ENCODE data around the gene DIAPH3.

DIAPH3 gene

DNA sequence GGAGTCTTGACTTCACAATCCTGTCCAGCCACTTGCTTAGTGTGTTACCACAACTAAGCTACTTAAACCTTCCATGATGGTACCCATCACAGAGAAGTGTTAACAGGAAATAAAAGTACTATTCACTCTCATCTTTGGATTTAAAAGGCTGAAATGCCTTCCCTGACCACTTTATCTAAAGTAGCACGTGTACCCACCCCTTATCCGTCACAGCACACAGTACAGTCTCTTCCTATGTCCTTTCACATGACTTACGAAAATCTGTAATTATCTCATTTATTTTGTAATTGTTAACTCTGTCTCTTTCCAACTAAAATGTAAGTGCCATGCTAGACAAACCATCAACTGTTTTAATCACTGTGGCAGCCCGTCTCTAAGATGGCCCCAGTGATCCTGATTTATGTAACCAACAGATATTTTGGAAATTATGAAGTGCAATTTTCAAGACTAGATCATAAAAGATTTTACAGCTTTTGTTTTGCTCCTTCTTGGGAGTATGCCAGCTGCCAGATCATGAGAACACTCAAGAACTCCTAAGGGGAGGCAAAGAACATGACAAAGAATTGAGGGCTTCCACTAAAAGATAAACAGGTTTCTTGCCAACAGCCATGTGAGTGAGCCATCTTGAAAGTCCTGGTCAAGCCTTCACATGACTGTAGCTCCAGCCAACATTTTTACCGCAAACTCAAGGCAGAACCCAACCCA is 44.9 kb downstream of the DIAPH3 start:
- H3K36me3 ChIP-seq (ENCODE audit: control insufficient read depth in 1 of 2, insufficient read depth in 2 of 2, low read length in 2 of 2): no peaks in the 10 kb centered on the region
- peaks cover 0 to 3% of the 10 kb centered on the region in 2 donors for H3K9me3 ChIP-seq (ENCODE audit: control insufficient read depth in 1 of 2, low read length in 2 of 2)
- H3K27ac ChIP-seq (ENCODE audit: low read length): no peak overlapping the region
- H3K4me3 ChIP-seq (ENCODE audit: low read depth in 1 of 2, low read length in 2 of 2): no peak overlapping the region
- no peaks in the 10 kb centered on the region for H3K4me1 ChIP-seq (ENCODE audit: control insufficient read depth in 1 of 2, insufficient read depth in 2 of 2, low read length in 2 of 2)
- no peaks in the 10 kb centered on the region for H3K27me3 ChIP-seq (ENCODE audit: low read depth, low read length)

DNA sequence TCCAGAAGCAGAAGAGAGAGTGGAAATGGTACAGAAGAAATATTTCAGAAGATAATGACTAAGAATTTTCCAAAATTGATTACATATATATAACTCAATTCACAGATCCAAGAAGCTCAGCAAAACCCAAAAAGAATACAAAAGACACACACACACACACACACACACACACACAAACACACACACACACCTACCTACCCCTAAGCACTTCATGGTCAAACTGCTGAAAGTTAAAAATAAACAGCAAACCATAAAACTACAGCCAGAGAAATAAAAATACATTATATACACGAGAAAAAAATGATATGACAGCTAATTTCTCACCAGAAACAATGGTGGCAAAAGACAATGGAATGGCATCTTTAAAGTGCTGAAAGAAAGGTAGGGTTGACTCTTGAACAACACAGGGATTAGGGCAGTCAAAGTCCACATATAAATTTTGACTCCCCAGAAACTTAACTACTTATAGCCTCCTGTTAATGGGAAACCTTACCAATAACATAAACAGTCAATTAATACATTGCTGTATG is 49.2 kb downstream of the DIAPH3 start:
- Histone ChIP-seq H3K4me3 (ENCODE audit: low read depth in 1 of 2, low read length in 2 of 2) (no peak overlapping the region), H3K27me3 (ENCODE audit: low read depth, low read length) (no peaks in the 10 kb centered on the region), H3K27ac (ENCODE audit: low read length) (no peak overlapping the region), H3K36me3 (ENCODE audit: control insufficient read depth in 1 of 2, insufficient read depth in 2 of 2, low read length in 2 of 2) (no peaks in the 10 kb centered on the region), H3K4me1 (ENCODE audit: control insufficient read depth in 1 of 2, insufficient read depth in 2 of 2, low read length in 2 of 2) (no peaks in the 10 kb centered on the region), H3K9me3 (ENCODE audit: control insufficient read depth in 1 of 2, low read length in 2 of 2) (peaks cover 0 to 3% of the 10 kb centered on the region in 2 donors)

DNA sequence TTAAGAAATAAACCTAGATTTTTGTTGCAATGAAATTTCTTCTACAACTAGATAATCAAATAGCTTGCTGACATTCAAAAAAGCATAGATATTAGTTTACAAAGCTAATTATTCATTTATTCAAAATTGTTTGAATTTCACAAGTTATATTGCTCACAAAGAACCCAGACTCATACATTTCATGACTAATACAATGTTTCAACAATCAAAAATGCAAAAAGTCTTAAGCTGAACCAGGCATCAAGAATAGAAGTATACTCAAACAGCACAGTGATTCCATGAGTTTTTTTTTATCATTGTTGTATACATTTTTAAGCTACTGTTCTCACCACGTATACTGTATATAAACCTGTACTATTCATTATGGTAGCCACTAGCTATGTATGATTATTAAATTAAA is 51.0 kb downstream of the DIAPH3 start:
- Histone ChIP-seq H3K36me3 (ENCODE audit: control insufficient read depth in 1 of 2, insufficient read depth in 2 of 2, low read length in 2 of 2) (no peaks in the 10 kb centered on the region), H3K27me3 (ENCODE audit: low read depth, low read length) (no peaks in the 10 kb centered on the region), H3K4me1 (ENCODE audit: control insufficient read depth in 1 of 2, insufficient read depth in 2 of 2, low read length in 2 of 2) (no peaks in the 10 kb centered on the region), H3K27ac (ENCODE audit: low read length) (no peak overlapping the region), H3K9me3 (ENCODE audit: control insufficient read depth in 1 of 2, low read length in 2 of 2) (peaks cover 0 to 3% of the 10 kb centered on the region in 2 donors), H3K4me3 (ENCODE audit: low read depth in 1 of 2, low read length in 2 of 2) (no peak overlapping the region)

DNA sequence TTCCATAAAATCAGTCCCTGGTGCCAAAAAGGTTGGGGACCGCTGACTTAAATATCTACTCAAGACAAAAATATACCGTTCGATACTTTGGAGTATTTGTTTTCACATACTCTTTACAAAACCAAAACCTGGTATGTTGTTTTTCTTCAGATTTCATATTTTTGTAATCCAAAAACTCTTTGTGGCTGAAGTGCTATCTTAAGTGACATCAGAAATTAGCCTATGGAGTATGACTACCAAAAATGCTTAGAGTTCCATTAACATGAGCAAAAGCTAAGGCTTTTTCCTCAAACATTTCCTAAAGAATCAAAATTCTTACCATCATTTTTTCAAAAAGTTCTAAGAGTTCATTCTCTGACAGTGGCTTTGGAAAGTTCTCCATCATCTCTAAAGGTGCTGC is 52.0 kb downstream of the DIAPH3 start:
- H3K4me1 ChIP-seq (ENCODE audit: control insufficient read depth in 1 of 2, insufficient read depth in 2 of 2, low read length in 2 of 2): no peaks in the 10 kb centered on the region
- peaks cover 0 to 3% of the 10 kb centered on the region in 2 donors for H3K9me3 ChIP-seq (ENCODE audit: control insufficient read depth in 1 of 2, low read length in 2 of 2)
- H3K27me3 ChIP-seq (ENCODE audit: low read depth, low read length): no peaks in the 10 kb centered on the region
- H3K36me3 ChIP-seq (ENCODE audit: control insufficient read depth in 1 of 2, insufficient read depth in 2 of 2, low read length in 2 of 2): no peaks in the 10 kb centered on the region
- no peak overlapping the region for H3K4me3 ChIP-seq (ENCODE audit: low read depth in 1 of 2, low read length in 2 of 2)
- no peak overlapping the region for H3K27ac ChIP-seq (ENCODE audit: low read length)

DNA sequence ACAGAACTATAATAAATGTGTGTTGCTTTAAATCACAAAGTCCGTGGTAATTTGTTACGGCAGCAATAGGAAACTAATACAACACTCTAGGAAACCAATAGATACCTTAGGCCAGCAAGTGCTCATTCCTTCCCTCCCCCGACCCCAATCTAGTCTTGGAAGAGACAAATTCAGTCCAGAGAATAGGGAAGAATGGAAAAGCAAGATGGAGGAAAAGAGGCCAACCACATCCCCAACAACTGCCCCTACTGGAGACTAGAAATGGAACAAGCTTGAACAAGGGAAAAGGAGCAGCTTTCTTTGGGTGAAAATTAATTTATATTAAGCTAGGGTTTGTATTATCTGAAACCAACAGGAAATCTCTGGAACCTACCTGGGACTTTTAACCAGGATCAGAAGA is 54.4 kb downstream of the DIAPH3 start:
- Histone ChIP-seq H3K36me3 (ENCODE audit: control insufficient read depth in 1 of 2, insufficient read depth in 2 of 2, low read length in 2 of 2) (no peaks in the 10 kb centered on the region), H3K4me3 (ENCODE audit: low read depth in 1 of 2, low read length in 2 of 2) (no peak overlapping the region), H3K27me3 (ENCODE audit: low read depth, low read length) (no peaks in the 10 kb centered on the region), H3K4me1 (ENCODE audit: control insufficient read depth in 1 of 2, insufficient read depth in 2 of 2, low read length in 2 of 2) (no peaks in the 10 kb centered on the region), H3K27ac (ENCODE audit: low read length) (no peak overlapping the region), H3K9me3 (ENCODE audit: control insufficient read depth in 1 of 2, low read length in 2 of 2) (no peaks in the 10 kb centered on the region)

DNA sequence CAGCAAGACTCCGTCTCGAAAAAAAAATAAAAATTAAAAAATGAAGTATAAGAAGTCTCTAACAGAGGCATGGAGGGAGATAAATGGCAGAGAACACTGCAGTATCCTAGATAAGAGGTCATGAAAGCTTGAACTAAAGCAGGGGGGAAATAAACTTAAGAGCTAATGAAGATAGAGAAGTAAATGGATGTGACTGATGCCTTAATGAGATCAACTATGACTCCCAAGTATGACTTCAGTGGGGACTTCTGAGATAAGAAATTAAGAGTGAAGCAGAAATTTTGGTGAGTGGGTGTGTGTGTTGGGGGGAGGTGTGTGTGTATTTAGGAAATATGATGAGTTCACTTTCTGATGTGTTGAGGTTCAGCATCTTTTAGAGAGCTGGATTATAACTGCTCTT is 55.1 kb downstream of the DIAPH3 start:
- no peak overlapping the region for H3K27ac ChIP-seq (ENCODE audit: low read length)
- H3K27me3 ChIP-seq (ENCODE audit: low read depth, low read length): no peaks in the 10 kb centered on the region
- H3K4me3 ChIP-seq (ENCODE audit: low read depth in 1 of 2, low read length in 2 of 2): no peak overlapping the region
- H3K9me3 ChIP-seq (ENCODE audit: control insufficient read depth in 1 of 2, low read length in 2 of 2): no peaks in the 10 kb centered on the region
- no peaks in the 10 kb centered on the region for H3K36me3 ChIP-seq (ENCODE audit: control insufficient read depth in 1 of 2, insufficient read depth in 2 of 2, low read length in 2 of 2)
- H3K4me1 ChIP-seq (ENCODE audit: control insufficient read depth in 1 of 2, insufficient read depth in 2 of 2, low read length in 2 of 2): no peaks in the 10 kb centered on the region

DNA sequence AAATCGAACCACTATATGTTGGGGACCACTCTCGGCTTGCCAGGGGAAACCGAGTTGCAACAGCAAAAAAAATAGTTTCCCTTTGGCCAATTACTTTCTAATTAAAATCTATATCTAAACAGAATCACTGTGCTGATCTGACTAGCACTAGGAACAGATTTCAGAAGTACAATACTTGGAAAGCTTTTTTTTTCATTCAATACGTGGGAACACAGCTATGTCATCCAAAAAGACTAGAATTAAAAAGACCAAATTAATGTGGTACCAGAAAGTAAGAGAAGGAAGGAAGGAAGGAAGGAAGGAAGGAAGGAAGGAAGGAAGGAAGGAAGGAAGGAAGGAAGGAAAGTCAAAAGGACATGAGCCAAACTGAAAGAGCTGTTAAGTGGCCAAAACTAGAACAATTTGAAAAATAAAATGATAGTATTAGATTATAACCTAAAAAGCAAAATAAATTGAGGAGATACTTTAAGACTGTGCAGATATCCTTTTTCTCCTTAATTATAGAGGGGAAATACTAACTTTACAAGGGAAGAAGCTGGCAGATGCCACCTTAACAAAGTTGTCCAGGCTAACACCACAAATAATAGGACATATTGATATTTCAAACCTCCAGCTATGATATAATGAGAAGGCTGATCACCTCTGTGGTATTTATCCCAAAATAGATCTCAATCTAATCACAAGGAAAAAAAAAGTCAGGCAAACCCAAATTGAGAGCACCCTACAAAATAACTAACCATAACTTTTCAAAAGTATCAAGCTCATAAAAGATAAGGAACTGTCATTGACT is 63.9 kb downstream of the DIAPH3 start:
- no peaks in the 10 kb centered on the region for H3K9me3 ChIP-seq (ENCODE audit: control insufficient read depth in 1 of 2, low read length in 2 of 2)

DNA sequence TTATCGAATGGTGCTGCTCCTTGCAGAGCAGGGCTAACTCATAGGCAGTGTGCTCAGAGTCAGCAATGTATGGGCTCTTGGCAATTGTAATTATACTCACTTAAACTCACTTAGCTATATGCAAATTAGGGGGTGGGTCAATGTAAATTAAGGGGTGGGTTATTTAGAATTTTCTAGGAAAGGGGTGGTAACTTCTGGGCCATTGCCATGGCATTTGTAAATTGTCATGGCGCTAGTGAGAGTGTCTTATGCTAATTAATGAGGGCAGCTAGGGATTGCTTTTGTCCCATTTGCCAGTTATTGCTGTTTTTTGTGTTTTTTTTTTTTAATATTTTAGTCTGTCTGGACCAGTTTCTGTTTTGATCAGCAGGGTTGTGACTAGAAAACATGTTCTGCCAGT is 68.4 kb downstream of the DIAPH3 start:
- no peaks in the 10 kb centered on the region for H3K4me1 ChIP-seq (ENCODE audit: control insufficient read depth in 1 of 2, insufficient read depth in 2 of 2, low read length in 2 of 2)
- H3K27ac ChIP-seq (ENCODE audit: low read length): no peak overlapping the region
- no peaks in the 10 kb centered on the region for H3K36me3 ChIP-seq (ENCODE audit: control insufficient read depth in 1 of 2, insufficient read depth in 2 of 2, low read length in 2 of 2)
- no peaks in the 10 kb centered on the region for H3K27me3 ChIP-seq (ENCODE audit: low read depth, low read length)
- H3K9me3 ChIP-seq (ENCODE audit: control insufficient read depth in 1 of 2, low read length in 2 of 2): no peaks in the 10 kb centered on the region
- no peak overlapping the region for H3K4me3 ChIP-seq (ENCODE audit: low read depth in 1 of 2, low read length in 2 of 2)

More for the DNA sequence above, 63.9 kb downstream of the DIAPH3 start:
- Histone ChIP-seq H3K27ac (ENCODE audit: low read length) (no peak overlapping the region), H3K4me1 (ENCODE audit: control insufficient read depth in 1 of 2, insufficient read depth in 2 of 2, low read length in 2 of 2) (no peaks in the 10 kb centered on the region), H3K4me3 (ENCODE audit: low read depth in 1 of 2, low read length in 2 of 2) (no peak overlapping the region), H3K36me3 (ENCODE audit: control insufficient read depth in 1 of 2, insufficient read depth in 2 of 2, low read length in 2 of 2) (no peaks in the 10 kb centered on the region), H3K27me3 (ENCODE audit: low read depth, low read length) (no peaks in the 10 kb centered on the region)

DNA sequence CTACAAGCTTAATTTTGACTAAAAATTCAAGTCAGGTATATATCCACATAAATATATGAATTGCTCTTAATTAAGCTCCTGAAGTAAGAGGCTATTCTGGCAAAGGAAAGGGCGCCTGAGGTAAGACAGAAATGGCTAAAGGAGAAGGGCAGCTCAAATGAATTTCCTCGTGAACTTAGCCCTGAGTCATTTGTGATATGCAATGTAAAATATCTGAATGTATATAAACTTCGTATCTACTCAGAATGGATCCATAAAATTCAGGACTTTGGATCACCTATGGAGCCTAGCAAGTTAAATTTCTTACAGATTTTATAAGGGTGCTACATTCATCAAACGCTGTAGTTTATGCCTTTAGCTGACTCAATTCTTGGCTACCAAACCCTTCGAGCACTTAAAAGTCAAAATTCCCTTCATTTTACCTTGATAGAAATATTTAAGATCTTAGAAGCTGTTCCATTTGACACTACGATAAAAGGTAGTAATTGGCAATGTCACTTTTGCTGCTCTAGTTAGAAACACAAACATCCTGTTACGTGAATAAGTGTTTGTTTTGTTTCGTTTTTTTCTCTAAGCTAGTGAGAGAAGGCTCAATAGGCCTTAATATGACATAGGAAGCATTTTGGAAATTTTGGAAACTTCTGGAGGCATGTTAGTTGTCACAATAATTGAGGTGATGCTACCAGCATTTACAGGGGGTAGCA is 69.2 kb downstream of the DIAPH3 start:
- Histone ChIP-seq H3K9me3 (ENCODE audit: control insufficient read depth in 1 of 2, low read length in 2 of 2) (no peaks in the 10 kb centered on the region), H3K36me3 (ENCODE audit: control insufficient read depth in 1 of 2, insufficient read depth in 2 of 2, low read length in 2 of 2) (no peaks in the 10 kb centered on the region), H3K27ac (ENCODE audit: low read length) (no peak overlapping the region), H3K27me3 (ENCODE audit: low read depth, low read length) (no peaks in the 10 kb centered on the region), H3K4me3 (ENCODE audit: low read depth in 1 of 2, low read length in 2 of 2) (no peak overlapping the region), H3K4me1 (ENCODE audit: control insufficient read depth in 1 of 2, insufficient read depth in 2 of 2, low read length in 2 of 2) (no peaks in the 10 kb centered on the region)

DNA sequence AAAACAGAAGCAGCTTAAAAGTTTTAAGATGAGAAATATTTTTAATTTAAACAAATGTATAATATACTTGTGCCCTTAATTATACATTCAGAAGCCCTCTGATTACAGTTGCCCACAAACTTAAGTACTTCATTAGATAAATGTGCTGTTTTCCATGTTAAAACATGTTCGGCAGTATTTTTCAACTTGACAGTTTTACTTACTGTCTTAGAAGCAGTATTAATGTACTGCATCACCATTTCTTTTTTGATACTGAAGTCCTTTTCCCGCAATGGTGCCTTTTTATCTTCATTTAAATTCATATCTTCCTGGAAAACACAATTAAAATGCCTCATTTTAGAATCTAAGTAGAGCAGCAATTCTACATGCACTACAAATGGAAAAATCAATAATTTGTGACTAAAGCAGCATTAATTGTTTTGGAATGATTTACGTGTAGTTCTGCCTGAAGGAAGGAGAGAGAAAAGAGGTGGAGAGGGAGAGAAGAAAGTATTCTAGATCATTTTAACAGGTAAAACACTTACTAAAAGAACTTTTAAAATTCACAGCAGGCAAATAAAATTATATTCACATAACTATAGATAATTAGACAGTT is 70.2 kb downstream of the DIAPH3 start:
- no peaks in the 10 kb centered on the region for H3K27me3 ChIP-seq (ENCODE audit: low read depth, low read length)

DNA sequence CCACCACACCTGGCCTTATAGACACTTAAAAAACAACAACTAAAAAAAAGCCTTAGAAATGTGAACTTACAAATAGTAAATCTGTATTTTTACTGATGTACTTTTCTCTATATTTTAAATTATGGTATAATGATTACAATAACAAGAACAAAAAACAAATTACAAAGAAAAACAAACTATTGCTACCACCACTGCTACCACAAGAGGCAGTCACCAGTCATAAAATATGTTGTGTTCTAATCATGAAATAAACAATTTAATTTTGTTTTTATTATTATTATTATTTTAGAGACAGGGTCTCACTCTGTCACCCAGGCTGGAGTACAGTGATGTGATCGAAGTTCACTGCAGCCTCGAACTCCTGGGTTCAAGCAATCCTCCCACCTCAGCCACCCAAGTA is 72.2 kb downstream of the DIAPH3 start:
- H3K27me3 ChIP-seq (ENCODE audit: low read depth, low read length): no peaks in the 10 kb centered on the region
- H3K4me1 ChIP-seq (ENCODE audit: control insufficient read depth in 1 of 2, insufficient read depth in 2 of 2, low read length in 2 of 2): no peaks in the 10 kb centered on the region
- no peak overlapping the region for H3K4me3 ChIP-seq (ENCODE audit: low read depth in 1 of 2, low read length in 2 of 2)
- no peaks in the 10 kb centered on the region for H3K9me3 ChIP-seq (ENCODE audit: control insufficient read depth in 1 of 2, low read length in 2 of 2)
- no peak overlapping the region for H3K27ac ChIP-seq (ENCODE audit: low read length)
- H3K36me3 ChIP-seq (ENCODE audit: control insufficient read depth in 1 of 2, insufficient read depth in 2 of 2, low read length in 2 of 2): no peaks in the 10 kb centered on the region

More for the DNA sequence above, 70.2 kb downstream of the DIAPH3 start:
- Histone ChIP-seq H3K4me1 (ENCODE audit: control insufficient read depth in 1 of 2, insufficient read depth in 2 of 2, low read length in 2 of 2) (no peaks in the 10 kb centered on the region), H3K27ac (ENCODE audit: low read length) (no peak overlapping the region), H3K9me3 (ENCODE audit: control insufficient read depth in 1 of 2, low read length in 2 of 2) (no peaks in the 10 kb centered on the region), H3K36me3 (ENCODE audit: control insufficient read depth in 1 of 2, insufficient read depth in 2 of 2, low read length in 2 of 2) (no peaks in the 10 kb centered on the region), H3K4me3 (ENCODE audit: low read depth in 1 of 2, low read length in 2 of 2) (no peak overlapping the region)
